Heart left ventricle (tissue), 13 donors: ENCODE measurements around the gene PRKN.

Source experiments
- CTCF ChIP-seq, 12 donors: fragments of 200-600 bp; sonication (generic) in 4 of 12; IDR thresholded peaks; one replicate each; pipeline versions ENCODE4 v1.5.0 to v1.8.0; 2018 to 2022; ENCODE audit warnings: antibody characterized with exemption in 12 of 12, mild to moderate bottlenecking in 5 of 12
- POLR2A ChIP-seq, 2 donors: fragments of 450-650 bp; IDR thresholded peaks; one replicate each; pipeline ENCODE4 v1.6.1; 2017; ENCODE audit warnings: antibody characterized with exemption in 2 of 2, mild to moderate bottlenecking in 2 of 2, moderate library complexity in 2 of 2
- donor health status: ischemic (EF 13 %, LVEDD 7.1; RV severe dilation, severe dysfunction).
- donor health status: DM: no; HTN: yes; CAD: no.
- donor health status: DM: no; HTN: no; CAD: no.
- donor health status: ischemic (EF 25% LVEDD 6.9; RV normal size, moderate dysfunction).
- donor health status: ischemic (EF 25% LVEDD 5.7; RV mildly dilated, moderate dysfunction).
- donor health status: ischemic (EF 35%, LVEDD 5.7; RV mildly dilated, moderate dysfunction).
- donor health status: nonischemic (EF 11% LVEDD 7.7; RV severe dilation, severe dysfunction).
- donor health status: DM: yes; HTN: yes; CAD: no.
- donor health status: PGD.
- donor health status: ischemic (EF 29% LVEDD 5.4; RV normal size, mild dysfunction).
- donor health status: nonischemic (EF 23%, LVEDD 6.1; RV moderate dilation, normal function).

GRCh38 chr6:162730502-162730901, 2.9 kb upstream of the PRKN start:
- no peak for TF ChIP-seq CTCF (IDR thresholded peaks at IDR 0.05)
- TF ChIP-seq POLR2A (IDR thresholded peaks at IDR 0.05): no peak
